Right lobe of liver (tissue), 4 donors: ENCODE results near the gene RXFP1.

Experiments
- POLR2A ChIP-seq: fragments of 450-650 bp; IDR thresholded peaks from one replicate; pipeline ENCODE4 v1.6.1; 2017; ENCODE audit warnings: antibody characterized with exemption, mild to moderate bottlenecking
- TF ChIP-seq, protein P1 (sequence below), 4 donors: fragments of 200-600 bp in 3 of 4; fragments of 450-650 bp in 1 of 4; IDR thresholded peaks; one replicate each; pipeline versions ENCODE4 v1.5.1 to v1.8.0; 2016 to 2022; ENCODE audit warnings: antibody characterized with exemption in 4 of 4, mild to moderate bottlenecking in 2 of 4
- donor health status: DM: no; HTN: no; CAD: no.
- donor health status: DM: no; HTN: no; CAD: no.
- donor health status: DM: no; HTN: yes; CAD: no.

DNA sequence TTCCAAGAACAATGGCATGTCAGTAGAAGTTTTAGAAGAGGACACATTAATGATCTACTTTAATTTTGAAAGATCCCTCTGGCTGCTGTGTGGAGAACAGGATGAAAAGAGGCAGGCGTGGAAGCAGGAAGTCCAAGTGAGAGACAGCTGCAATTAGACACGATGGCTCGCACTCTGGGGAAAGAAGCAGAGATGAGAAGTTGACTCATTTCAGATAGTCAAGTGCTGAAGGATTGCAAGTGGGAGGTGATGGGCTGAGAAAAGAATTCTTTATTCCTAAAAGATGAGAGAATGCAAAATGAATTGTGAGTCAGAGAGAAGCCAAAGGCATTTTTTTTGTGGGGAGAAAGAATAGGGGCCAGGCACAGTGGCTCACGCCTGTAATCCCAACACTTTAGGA, 16.5 kb downstream of the RXFP1 start:
- TF ChIP-seq, protein P1, sequence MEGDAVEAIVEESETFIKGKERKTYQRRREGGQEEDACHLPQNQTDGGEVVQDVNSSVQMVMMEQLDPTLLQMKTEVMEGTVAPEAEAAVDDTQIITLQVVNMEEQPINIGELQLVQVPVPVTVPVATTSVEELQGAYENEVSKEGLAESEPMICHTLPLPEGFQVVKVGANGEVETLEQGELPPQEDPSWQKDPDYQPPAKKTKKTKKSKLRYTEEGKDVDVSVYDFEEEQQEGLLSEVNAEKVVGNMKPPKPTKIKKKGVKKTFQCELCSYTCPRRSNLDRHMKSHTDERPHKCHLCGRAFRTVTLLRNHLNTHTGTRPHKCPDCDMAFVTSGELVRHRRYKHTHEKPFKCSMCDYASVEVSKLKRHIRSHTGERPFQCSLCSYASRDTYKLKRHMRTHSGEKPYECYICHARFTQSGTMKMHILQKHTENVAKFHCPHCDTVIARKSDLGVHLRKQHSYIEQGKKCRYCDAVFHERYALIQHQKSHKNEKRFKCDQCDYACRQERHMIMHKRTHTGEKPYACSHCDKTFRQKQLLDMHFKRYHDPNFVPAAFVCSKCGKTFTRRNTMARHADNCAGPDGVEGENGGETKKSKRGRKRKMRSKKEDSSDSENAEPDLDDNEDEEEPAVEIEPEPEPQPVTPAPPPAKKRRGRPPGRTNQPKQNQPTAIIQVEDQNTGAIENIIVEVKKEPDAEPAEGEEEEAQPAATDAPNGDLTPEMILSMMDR (IDR thresholded peaks at IDR 0.05): no peak
- TF ChIP-seq POLR2A: no peak
